ENCODE results near the gene LMNTD1. TPM values are rescaled to one million over a fixed set of nuclear protein-coding genes. Genes with fewer than 3 reads are reported as not detected.

The LMNTD1 gene
- total and polyA plus RNA-seq, 10 of the 15 experiments (the other 5 are each of a cell fraction or from before 2014, with no cell fraction given): not detected

DNA sequence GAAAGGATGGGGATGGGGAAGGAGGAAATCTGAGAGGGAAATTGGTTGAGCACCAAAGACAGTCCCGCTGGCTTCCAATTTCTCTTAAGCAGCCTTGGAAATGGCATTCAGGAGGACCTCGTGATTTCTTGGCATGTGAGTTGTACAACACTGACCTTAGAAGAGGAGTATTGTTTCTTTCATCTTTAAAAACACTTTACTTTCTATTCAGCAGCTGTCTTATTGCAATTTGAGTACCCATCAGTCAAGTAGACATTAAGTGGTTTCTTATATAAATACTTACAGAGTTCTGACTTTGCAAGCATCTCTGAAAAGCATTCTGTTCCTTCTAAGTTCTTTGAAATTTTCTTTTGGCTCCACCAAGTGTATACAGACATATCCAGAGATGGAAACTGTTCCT lies 83.2 kb downstream of the LMNTD1 start:
- FAIRE-seq (no peak), DNase-seq (ENCODE audit: low read depth, low spot score) (no peak), ATAC-seq (no peak)
- intact Hi-C loops (cut with micrococcal nuclease; ENCODE audit: unreplicated experiment): no loop called here
- in situ Hi-C loops (cut with MboI): no loop called here
- WGBS (ENCODE audit: insufficient coverage, insufficient replicate concordance, low lambda C conversion rate, missing lambda C conversion rate): 44% methylated on average over 2 of the region's 2 CpGs
- Histone ChIP-seq H3K9ac (ENCODE audit: control insufficient read depth, insufficient read depth, low read length) (no peak overlapping the region), H3K4me2 (ENCODE audit: control insufficient read depth, insufficient read depth) (no peak overlapping the region), H3K27ac (ENCODE audit: control insufficient read depth, insufficient read depth) (no peak overlapping the region), H2AFZ (ENCODE audit: control insufficient read depth, low read depth, low read length) (no peak overlapping the region), H3K36me3 (ENCODE audit: control insufficient read depth in 2 of 2, insufficient read depth in 2 of 2, low read length in 1 of 2) (no peaks in the 10 kb centered on the region), H3K9me3 (replicated peaks; ENCODE audit: control insufficient read depth, insufficient read depth, low read length) (no peaks in the 10 kb centered on the region), H3K4me3 (no peak overlapping the region), H3K4me1 (ENCODE audit: control insufficient read depth, insufficient read depth, low read length) (no peaks in the 10 kb centered on the region), H3K79me2 (ENCODE audit: control insufficient read depth, insufficient read depth, low read length) (no peaks in the 10 kb centered on the region), H4K20me1 (ENCODE audit: control insufficient read depth, insufficient read depth) (no peaks in the 10 kb centered on the region), H3K27me3 (replicated peaks in 1 of 2; ENCODE audit: control insufficient read depth in 2 of 2, insufficient read depth in 2 of 2, low read length in 1 of 2) (no peaks in the 10 kb centered on the region; a peak in 1 of 4 replicates)
- no TSS peak for BruUV-seq (replicated peaks)
- ChIA-PET RAD21 (ENCODE audit: unreplicated experiment) (no interaction called here), CTCF (no interaction called here), POLR2A (no interaction called here), SMC1A (ENCODE audit: uncharacterized antibody, unreplicated experiment) (interaction anchor here (0.7 kb wide), 1 partner anchor 14 kb away, joined by 3 read pairs; no protein-coding TSS in a partner anchor)
- TF ChIP-seq NFYB (IDR thresholded peaks at IDR 0.05; ENCODE audit: insufficient read depth, low read depth, low read length) (no peak), MYC (IDR thresholded peaks at IDR 0.05; ENCODE audit: insufficient read depth, insufficient read length, insufficient replicate concordance, low read length, severe bottlenecking) (no peak), PBX3 (IDR thresholded peaks at IDR 0.05; ENCODE audit: insufficient replicate concordance, low read depth, low read length) (no peak), FOXM1 (IDR thresholded peaks at IDR 0.05; ENCODE audit: low read depth, low read length) (no peak), RFX5 (IDR thresholded peaks at IDR 0.05; ENCODE audit: low read depth, low read length) (no peak), IKZF2 (IDR thresholded peaks at IDR 0.05) (no peak), EGR1 (IDR thresholded peaks at IDR 0.05; ENCODE audit: borderline replicate concordance in 1 of 2, low read depth in 2 of 2, low read length in 2 of 2) (no peak)
- TF ChIP-seq, protein P1, sequence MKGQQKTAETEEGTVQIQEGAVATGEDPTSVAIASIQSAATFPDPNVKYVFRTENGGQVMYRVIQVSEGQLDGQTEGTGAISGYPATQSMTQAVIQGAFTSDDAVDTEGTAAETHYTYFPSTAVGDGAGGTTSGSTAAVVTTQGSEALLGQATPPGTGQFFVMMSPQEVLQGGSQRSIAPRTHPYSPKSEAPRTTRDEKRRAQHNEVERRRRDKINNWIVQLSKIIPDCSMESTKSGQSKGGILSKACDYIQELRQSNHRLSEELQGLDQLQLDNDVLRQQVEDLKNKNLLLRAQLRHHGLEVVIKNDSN (IDR thresholded peaks at IDR 0.05; ENCODE audit: borderline replicate concordance, extremely low read length, insufficient read depth, low read depth, low read length): no peak

Data from GM12878 (cell line).